GM21529 (cell line): ENCODE measurements around the gene ADSS2.
"Not testable (repeated sequence)": the region's sequence is repeated elsewhere in the genome, so short reads cannot be mapped to it uniquely, and the experiment has no call there.

Experiments used
- ATAC-seq: cut with Tn5 transposase; IDR thresholded peaks from one replicate; pipeline ENCODE4 v1.9.1; 2021; ENCODE audit not compliant: unreplicated experiment

ADSS2 gene

DNA sequence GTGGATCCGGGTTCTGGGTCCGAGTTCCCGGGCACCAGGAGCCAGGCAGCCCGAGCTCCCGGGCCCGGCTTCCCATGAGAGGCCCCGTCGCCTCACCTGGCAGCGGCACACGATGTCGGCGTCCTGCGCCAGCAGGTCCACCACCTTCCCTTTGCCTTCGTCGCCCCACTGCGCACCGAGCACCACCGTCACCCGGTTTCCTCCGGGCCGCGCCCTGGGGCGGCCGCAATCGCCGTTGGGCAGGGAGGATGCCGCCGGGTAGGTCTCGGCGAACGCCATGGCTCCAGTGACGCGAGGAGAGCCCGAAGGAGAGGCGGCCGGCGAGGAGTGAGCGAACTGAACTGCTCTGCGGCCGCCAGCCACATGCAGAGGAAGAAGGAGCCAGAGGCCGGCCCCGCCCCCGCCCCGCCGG lies at the start of gene ADSS2:
Gene ADSS2 (minus strand): TSS at position 371 of the 412 bp plus-strand sequence. CDS start 92 bp downstream, at position 279.
- ATAC-seq = peak; percentile 20

DNA sequence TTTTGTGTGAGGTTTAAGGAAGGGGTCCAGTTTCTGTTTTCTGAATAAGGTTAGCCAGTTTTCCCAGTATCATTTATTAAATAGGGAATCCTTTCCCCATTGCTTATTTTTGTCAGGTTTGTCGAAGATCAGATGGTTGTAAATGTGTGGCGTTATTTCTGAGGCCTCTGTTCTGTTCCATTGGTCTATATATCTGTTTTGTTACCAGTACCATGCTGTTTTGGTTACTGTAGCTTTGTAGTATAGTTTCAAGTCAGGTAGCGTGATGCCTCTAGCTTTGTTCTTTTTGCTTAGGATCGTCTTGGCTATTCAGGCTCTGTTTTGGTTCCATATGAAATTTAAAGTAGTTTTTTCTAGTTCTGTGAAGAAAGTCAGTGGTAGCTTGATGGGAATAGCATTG lies 48.8 kb upstream of the ADSS2 start:
- not testable (repeated sequence) for ATAC-seq

DNA sequence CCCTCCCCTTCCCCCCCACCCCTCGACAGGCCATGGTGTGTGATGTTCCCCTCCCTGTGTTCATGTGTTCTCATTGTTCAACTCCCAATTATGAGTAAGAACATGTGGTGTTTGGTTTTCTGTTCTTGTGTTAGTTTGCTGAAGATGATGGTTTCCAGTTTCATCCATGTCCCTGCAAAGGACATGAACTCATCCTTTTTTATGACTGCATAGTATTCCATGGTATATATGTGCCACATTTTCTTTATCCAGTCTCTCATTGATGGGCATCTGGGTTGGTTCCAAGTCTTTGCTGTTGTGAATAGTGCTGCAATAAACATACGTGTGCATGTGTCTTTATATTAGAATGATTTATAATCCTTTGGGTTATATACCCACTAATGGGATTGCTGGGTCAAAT lies 47.8 kb upstream of the ADSS2 start:
- not testable (repeated sequence) for ATAC-seq

DNA sequence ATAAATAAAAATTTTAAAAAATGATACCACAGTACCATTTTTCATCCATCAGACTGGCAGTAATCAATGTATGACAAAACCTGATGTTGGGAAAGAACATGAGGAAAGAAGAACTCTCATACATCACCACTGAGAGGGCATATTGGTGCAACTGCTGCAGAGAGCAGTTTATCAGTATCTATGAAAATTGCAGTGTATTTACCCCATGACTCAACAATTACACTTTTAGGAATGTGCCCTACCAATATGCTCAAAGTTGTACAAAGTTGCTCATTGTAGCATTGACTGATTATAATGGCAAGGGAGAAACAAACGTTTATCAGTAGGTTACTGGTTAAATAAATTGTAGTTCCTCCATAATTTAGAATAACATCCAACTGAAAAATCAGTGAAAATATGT lies 46.1 kb upstream of the ADSS2 start:
- ATAC-seq = no peak

DNA sequence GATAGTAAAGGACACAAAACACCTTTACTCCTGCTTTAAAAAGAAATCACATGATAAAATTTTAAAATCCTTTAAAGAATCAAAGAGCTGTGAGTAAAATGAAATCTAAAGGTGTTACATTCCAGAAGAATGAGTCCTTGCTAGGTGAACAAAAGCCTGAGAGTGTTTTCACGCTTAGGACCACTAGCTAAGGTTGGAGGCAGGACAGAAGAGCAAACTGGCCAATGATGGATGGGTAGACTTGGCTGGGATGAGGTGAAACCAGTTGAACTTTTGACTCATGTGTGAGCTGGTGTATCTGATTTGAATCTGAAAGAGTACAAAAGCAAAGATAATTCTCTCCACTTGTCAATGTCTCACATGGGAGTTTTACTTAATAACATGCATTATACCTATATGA lies 44.5 kb upstream of the ADSS2 start:
- no peak for ATAC-seq

DNA sequence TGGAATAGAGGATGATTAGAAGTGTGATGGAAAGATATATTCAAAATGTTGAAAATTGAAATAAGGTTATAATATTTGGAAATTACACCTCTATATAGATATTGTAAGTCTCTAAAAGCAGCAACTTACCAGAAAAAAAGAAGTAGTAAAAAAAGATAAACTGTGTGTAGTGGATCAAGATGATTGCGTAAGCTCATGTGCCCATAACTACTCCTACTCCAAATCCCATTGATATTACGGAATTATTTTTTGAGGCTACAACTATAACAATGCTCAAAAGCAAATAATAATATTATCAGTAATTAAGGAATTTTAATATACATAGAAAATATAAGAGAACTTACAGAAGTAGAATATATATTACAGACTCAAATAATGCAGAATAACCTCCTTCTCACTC lies 42.9 kb upstream of the ADSS2 start:
- no peak for ATAC-seq

DNA sequence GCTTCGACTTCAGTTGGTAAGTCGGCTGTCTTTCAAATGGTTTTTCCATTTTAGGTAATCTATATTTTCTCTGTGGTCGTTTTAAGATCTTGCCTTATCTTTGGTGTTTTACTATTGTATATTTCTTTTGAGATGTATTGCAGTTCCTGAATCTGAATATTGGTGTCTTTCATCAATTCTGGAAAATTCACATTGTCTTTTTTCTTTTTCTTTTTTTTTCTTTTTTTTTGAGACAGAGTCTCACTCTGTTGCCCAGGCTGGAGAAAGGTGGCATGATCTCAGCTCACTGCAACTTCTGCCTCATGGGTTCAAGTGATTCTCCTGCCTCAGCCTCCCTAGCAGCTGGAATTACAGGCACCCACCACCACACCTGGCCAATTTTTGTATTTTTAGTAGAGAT lies 33.3 kb upstream of the ADSS2 start:
- ATAC-seq = not testable (repeated sequence)

DNA sequence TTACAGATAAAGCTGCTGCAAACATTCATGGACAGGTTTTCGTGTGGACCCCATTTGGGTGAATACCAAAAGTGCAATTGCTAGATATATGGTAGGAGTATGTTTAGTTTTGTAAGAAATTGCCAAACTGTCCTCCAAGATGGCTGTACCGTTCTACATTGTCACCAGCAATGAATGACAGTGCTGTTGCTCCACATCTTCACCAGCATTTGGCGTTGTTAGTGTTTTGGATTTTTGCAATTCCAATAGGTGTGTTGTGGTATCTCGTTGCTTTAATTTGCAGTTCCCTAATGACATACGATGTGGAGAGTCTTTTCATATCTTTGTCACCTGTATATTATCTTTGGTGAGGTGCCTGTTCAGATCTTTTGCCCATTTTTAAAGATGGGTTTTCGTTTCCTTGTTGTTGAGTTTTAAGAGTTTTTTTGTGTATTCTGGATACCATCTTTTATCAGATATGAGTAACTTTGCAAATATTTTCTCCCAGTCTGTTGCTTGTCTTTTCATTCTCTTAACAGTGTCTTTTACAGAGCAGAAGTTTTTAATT lies 21.4 kb upstream of the ADSS2 start:
- no peak for ATAC-seq

DNA sequence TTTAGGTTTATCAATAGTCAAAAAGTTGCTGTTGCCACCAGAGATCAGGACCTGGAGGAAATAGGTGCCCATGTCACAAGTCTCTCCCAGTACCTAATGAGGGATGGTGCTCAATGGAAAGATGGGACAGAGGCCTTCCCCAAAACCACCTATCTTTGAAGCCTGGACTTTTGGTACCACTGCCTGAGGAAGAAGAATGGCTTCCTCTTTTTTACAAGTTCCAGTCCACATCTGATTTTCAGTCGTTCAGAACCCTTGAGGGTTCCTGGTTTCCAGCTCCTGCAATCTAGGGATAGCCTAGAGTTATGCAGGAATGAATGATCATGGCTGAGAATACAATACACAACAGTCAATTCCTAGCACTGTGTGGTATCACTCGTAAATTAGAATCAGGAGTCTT lies 15.0 kb upstream of the ADSS2 start:
- ATAC-seq = no peak

DNA sequence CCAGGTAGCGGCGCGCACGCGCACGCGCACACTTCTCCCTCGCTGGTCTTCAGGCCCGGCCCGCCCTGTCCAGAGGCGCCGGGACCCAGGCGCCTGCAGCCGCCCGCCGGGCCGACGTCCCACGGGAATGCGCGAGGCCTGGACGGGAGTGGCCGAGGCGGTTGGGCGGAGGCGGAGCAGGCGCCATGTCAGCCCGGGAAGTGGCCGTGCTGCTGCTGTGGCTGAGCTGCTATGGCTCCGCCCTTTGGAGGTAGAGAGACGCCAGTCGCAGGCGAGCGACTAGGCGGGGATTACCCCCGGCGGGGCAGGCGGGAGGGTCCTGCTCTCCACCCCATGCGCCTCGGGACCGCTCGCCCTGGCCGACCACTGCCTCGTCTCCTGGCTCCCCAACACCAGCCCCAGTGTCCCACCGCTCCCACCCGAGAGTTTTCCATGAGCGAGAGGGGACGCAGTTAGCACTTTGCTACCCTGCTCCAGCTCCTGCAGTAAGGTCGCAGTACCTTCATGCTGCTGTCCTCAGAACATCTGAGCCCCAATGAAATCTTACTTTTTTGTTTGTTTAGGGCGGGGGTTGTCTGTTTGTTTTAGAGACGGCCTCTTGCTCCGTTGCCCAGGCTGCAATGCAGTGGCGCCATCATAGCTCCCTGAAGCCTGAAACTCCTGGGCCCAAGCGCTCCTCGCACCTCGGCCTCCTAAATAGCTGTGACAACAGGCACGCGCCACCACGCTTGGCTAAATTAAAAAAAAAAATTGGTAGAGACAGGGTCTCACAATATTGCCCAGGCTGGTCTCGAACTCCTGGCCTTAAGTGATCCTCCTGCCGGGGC lies 9.7 kb upstream of the ADSS2 start, which contains the start of gene CATSPERE:
Gene CATSPERE (plus strand): TSS at position 29 of the 827 bp plus-strand sequence. CDS start 157 bp downstream, at position 186.
- ATAC-seq = peak; percentile 99

DNA sequence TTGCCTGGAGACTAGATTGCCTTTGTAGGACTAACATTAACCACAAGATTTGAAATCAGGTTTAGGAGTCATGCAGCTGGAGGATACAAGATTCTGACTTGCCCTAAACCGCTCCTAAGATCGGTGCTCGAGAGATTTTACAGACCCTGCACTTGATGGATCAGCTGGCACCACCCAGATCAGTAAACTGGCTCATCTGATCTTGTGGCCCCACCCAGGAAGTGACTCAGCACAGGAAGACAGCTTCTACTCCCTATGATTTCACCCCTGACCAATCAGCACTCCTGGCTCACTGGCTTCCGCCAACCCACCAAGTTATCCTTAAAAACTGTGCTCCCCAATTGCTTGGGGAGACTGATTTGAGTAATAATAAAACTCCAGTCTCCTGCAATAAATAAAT lies 8.5 kb upstream of the ADSS2 start:
- no peak for ATAC-seq

DNA sequence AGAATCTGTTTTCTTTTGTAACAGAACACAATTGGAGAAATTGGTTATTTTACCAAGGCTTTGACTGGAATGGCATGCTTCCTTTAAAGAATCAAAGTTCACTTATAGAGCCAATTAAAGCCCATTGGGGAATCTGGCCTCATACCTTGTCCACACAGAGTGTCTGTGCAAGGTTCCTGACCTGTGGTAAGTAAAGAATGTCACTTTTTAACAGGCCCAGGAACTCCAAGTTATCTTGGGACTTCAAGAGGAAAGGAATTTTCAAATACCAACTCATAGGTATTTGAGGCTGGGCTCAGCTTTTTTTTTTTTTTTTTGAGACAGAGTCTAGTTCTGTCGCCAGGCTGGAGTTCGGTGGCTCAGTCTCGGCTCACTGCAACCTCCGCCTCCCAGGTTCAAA lies 7.1 kb upstream of the ADSS2 start:
- ATAC-seq = no peak

DNA sequence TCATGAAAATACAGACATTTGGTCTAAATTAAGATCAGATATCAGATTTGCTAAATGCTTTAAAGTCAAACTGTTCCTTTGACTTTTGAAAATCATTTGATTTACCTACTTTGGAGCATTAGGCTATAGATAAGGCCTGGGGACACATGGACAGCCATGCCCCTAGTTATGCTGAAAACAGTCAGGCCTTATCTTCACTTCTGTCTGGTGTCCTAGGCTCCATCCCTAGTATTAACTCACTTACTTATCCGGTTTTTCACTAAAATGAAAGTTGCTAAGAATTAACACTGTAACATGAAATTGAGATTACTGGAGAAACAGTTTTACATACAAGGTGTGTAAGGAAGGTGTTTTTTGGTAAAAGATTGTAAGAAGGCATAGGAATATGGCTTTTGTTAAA lies 4.9 kb upstream of the ADSS2 start:
- no peak for ATAC-seq

DNA sequence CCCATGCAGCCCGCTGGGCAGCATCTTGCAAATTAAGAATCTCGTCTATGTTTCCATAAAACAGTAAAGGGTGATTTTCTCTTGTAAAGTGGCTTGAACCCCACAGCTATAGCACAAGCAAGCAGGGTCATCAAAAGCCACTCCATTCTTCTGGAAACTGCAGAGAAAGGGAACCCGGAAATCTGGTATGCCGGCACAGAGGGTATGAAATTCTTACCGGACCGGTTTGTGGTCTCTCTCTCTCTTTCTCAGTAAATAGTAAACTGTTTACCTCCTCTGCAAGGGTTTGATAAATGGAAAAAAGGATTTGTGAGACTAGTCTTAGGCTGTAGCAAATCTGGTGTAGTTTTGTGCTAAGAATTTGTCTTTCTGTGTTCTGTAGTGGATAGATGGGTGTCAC lies 2.7 kb upstream of the ADSS2 start:
- ATAC-seq = no peak

DNA sequence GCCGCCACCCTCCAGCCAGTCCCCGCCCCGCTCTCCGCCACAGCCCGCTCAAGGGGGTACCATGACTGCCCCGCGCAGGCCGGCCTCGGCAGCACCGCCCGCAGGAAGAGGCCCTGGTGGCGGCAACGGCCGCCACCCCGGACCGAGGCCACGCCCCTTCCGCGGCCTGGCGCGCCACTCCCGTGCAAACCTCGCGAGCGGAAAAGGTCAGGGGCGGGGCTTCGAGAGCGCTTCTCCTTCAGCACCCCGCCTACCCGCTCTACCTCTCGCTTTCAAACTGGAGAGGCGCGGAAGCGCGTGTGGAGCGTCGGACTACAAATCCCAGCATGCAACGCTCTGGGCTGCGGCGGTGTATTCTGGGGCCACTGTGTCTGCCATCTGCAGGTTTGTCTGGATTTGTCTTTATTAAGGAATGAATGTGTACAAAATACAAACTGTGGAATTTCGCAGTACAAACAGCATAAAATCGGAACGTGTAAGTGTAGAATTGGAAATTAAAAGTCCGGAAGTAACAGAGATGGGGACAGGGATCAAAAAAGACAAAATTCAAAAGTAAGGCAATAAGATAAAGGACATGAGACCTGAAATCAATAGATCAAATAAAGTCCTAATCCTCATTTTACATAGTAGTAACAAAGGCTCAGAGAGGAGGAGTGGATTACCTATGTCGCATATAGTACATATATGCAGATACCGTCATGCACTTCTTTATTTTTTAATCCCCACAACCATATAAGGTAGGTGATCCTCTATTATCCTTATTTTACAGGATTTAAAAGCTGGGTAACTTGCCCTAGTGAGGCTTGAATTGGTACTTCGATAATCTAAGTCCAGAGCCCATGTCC lies 464 bp upstream of the ADSS2 start:
- peak; percentile 91 for ATAC-seq

DNA sequence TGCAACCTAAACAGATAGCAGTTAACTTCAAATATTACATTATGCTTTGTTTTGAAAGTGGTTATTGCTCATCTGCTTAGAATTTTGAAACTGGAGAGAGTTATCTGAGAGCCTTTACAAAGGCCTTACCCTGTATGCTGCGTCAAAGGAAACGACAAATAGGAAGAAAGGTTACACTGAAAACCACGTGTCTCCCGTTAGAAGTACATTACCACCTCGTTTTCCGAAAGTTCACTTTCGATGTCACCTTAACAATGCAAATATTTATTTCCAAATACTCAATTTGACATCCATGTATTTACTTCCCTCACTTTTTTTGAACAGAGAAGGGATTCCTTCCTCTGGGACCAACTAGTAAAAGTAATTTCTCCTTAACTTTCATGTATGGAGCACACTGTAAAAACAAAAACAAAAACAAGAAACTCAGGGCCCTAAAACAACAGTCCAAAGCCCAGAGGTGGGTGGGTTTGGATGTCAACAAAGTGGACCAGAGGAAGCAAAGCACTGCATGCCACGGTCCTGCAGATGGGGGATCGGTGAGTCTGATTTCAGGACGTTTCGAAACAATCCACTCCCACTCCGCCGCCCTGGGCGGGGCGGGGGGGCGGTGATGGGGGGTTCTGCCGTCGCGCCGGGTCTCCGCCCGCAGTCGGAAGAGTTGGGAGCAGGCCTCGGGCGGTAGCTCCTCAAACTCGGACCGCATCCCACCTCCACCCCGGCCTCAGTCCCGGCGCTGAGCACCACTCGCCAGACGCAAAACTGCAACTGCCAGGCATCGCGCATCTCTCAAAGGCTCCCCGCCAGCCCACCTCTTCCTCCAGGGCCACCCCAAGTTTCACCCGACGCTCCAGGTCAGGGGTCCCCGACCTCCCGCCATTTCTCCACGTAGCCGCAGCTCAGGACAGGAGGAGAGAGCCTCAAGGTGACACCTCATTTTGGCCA lies 841 bp downstream of the ADSS2 start:
- ATAC-seq = peak; percentile 23

DNA sequence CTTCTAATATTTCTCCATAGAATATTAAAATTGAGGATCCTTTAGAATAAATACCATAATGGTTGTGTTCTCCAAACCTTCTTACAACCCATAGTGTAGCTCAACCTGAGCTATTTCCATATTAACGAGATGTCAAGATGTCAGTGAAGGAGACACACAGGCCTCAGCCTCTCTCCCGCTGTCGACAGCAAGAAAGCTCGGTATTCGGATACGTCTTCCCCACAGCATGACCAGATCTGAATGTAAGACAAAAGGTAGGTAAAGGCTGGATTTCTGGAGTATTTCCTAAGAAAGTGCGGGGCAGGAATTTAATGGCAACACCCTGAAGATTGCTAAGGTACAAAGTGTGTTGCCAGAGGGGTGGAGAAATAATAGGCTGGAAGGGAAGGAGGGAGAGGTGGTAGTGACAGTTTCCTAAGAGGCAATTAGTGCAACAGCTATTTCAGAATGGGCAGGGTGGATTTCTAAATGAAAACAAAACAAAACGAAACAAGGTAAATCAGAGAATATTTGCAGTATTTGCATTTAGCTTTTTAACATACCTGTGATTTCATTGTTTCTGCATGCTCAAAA lies 1.7 kb downstream of the ADSS2 start:
- no peak for ATAC-seq

DNA sequence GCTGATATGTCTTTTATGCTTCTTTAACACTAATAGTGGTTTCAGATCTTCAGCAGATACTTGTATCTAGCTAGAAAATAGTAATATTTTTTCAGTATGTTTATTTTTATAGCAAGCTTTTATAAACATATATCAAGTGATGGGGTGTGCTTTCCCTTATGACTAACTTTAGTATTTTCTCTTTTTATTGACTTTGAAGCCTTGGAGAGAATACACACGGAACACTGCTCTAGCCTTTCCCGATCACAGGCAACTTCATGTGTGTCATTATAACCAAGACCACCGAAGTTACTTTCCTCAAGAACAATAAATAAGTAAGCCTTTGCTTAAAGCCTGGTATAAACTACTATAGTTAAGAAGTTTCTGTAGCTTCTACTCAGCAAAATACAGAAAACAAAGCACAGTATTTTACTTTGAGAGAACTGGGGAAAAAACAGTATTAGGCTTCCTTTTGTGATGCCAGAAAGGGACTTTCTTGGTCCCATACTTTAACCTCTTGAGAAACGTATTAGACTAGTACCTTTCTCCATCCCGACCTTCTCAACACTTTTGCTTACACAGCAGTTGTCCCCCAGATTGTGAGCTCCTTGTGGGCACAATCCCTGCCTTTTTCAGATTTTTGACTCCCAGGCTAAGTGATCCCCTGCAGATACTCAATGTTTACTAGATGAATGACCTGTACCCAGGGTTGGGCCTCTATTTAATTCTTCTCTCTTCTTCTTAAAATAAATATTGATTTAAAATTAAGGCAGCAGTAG lies 3.3 kb downstream of the ADSS2 start:
- ATAC-seq = no peak

DNA sequence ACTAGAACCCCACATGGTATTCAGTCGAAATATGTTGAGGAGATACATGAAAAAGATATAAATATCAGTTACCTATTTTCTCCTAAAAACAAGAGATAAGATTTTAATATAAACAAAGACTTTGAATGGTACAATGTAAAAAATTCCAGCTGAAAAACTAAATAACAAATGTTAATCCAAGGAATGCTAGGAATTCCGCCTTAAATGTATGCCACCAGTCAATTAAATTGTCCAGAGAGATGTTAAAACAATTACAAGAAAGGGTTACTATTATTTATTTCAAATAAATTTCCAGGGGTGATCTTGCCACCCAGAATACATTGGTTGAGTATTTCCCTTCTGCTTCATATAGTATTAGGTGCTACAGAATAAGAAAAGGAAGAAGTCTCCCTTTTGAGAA lies 4.2 kb downstream of the ADSS2 start:
- ATAC-seq = no peak

DNA sequence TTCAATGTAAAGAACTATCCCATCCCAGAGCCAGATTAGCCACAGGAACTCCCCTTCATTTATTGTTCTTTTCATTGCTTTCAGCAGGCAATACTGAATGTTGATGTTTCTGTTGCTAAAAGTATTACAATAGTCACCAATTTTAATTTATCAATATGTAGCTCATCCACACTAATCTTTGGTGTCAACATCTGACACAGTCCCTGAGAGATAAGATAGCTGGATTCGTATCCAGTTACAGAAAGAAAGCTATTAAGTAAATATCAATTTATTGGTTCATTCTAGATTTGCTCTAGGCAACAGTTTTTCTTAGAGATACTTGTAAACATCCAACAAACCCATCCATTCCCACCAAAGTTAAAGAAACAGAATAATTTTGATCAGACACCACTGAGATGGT lies 4.7 kb downstream of the ADSS2 start:
- ATAC-seq = no peak
